GM21390 (cell line): ENCODE measurements around the gene MAST4.

Experiments used
- ATAC-seq: cut with Tn5 transposase; IDR thresholded peaks from one replicate; pipeline ENCODE4 v1.9.1; 2021; ENCODE audit not compliant: unreplicated experiment

MAST4 gene

DNA sequence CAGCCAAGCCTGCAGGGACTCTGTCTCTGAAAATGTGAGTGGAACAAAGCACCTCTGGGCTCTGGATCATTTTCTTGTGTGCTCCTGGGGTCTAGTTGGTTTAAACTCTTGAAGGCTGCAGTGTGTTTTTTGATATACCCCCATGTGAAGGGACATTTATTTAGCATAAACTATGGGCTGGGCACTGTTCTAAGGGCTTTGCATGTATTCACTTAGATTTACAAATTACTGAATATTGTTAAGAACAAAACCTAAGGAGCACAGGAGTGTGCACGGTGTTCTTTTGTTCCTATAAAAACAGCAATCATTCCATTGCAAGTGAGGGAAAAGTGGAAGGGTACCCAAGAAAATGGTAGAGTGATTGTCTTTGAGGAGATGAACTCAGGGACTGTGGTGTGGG is 620.4 kb downstream of the MAST4 start:
- no peak for ATAC-seq
